VCaP (cell line): ENCODE data around the gene HIPK1.

Source experiments
- H3K27ac ChIP-seq: fragments of 450-650 bp; 2 replicates; pipeline ENCODE4 v1.5.1; 2017
- TF ChIP-seq, protein P1 (sequence below): fragments of 450-650 bp; conservative IDR thresholded peaks from 2 replicates; pipeline ENCODE4 v1.5.1; 2017; ENCODE audit warnings: mild to moderate bottlenecking, moderate library complexity

Gene HIPK1

DNA sequence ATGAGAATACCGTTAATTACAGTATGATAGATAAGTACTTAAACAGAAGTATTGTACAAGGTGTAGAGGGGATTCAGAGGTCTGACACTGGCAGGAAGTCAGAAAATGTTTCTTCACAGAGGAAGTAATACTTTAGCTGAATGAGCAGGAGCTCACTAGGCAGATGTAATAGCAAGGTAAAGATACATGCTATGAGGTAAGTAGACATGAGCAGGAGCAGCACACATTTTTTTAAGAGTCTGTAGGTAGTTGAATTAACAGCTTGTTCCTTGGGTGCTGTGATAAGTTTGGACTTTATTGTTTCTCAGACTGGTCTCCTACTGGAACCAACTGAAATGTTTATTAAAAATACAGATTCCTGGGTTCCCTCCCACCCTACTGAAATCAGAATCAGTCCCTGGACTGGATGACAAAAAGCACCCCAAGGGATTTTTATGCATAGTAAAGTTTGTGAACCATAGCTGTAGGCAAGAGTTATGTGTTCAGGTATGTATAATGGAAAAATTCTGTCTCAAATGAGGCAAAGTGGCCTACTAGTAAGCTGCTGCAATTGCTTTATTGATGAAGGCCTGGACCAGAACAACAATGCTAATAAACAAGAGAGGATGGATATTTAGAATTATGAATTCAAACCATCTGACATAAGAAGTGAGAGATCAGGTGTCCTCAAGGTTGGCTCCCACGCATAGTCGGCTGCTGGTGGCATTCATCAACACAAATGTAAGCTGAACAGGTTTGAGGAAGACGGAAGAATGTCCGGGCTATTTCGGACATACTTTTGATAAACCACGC is 25.4 kb upstream of the HIPK1 start:
- TF ChIP-seq, protein P1, sequence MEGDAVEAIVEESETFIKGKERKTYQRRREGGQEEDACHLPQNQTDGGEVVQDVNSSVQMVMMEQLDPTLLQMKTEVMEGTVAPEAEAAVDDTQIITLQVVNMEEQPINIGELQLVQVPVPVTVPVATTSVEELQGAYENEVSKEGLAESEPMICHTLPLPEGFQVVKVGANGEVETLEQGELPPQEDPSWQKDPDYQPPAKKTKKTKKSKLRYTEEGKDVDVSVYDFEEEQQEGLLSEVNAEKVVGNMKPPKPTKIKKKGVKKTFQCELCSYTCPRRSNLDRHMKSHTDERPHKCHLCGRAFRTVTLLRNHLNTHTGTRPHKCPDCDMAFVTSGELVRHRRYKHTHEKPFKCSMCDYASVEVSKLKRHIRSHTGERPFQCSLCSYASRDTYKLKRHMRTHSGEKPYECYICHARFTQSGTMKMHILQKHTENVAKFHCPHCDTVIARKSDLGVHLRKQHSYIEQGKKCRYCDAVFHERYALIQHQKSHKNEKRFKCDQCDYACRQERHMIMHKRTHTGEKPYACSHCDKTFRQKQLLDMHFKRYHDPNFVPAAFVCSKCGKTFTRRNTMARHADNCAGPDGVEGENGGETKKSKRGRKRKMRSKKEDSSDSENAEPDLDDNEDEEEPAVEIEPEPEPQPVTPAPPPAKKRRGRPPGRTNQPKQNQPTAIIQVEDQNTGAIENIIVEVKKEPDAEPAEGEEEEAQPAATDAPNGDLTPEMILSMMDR, result no peak
- peak overlapping the region; percentile 77 for H3K27ac ChIP-seq

DNA sequence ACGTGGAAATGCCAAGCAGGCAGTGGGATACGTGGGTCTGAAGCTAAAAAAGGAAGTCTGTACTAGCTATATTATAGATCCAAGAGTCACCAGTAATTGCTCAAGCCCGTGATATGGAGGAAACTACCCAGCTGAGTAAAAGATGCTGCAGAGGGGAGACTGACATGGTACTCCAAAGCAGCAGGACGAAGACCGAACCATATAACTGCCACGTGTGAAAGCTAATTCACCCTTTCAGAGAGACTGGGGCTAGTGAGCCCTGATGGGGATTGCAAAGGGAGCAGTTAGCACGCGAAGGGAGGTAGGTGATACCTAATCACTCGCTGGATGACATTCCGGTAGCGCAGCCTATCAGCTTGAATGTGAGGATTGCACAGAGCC is 24.8 kb upstream of the HIPK1 start:
- H3K27ac ChIP-seq, result peak overlapping the region; percentile 77
- TF ChIP-seq, protein P1, result no peak

DNA sequence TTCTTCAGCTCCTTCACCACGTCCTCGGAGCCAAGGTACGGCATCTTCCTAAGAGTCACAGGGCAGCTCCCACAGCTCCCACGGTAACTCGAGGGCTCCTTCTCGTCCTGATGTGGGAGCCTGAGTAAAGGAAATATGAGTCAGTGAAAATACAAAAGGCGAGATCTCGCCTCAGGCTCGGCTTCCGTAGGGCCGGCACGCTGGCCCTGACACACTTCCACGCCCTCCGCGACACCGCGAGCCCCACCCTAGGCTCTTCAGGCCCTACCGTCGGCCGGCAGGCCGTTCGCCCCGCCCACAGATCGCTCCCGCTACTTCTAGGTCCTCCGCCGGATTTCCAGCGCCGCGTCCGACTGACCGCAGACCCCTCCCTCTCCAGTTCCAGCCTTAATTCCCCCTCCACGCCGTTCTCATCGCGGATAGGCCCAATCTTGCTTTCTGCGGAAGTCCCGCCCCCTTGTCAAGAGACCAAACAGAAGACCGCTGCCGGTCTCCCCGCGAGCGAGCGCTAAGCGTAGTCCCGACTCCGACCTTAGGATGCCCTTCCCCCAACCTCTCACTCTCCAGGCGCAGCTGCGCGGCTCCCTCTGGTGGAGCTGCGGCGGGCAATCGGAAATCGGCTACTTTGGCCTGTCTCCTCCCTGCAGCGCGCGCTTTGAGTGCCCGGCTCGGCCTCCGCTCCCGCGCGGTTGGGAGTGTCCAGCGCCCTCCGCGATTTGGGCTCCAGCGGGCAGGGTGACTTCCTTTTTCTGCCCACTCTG is 24.3 kb upstream of the HIPK1 start, which contains the start of the genes AP4B1 and DCLRE1B:
Gene AP4B1 (minus strand): TSS at position 126 of the 761 bp plus-strand sequence. CDS start 82 bp downstream, at position 44.
Gene DCLRE1B (plus strand): TSS at position 653 of the 761 bp plus-strand sequence. CDS start 261 bp downstream, outside the sequence.
- TF ChIP-seq, protein P1, result peak; percentile 62
- H3K27ac ChIP-seq, result peak within 1 kb of the TSS; percentile 77

DNA sequence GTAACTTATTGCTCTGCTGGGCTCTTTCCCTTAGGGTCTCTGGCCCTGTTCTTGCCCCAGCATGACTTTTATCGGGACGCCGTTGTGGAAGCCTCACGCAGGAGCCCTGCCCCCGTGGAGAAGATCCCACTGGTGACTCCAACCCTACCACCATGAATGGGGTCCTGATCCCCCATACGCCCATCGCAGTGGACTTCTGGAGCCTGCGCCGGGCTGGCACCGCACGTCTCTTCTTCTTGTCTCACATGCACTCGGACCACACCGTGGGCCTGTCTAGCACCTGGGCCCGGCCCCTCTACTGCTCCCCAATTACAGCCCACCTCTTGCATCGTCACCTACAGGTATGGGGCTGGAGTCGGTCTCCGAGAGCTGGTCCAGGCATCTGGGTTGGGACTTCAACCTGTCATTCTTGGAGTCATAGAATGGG is 23.7 kb upstream of the HIPK1 start:
- H3K27ac ChIP-seq, result peak overlapping the region; percentile 77
- TF ChIP-seq, protein P1, result peak; percentile 12; the same call in 1 of the 2 replicates

DNA sequence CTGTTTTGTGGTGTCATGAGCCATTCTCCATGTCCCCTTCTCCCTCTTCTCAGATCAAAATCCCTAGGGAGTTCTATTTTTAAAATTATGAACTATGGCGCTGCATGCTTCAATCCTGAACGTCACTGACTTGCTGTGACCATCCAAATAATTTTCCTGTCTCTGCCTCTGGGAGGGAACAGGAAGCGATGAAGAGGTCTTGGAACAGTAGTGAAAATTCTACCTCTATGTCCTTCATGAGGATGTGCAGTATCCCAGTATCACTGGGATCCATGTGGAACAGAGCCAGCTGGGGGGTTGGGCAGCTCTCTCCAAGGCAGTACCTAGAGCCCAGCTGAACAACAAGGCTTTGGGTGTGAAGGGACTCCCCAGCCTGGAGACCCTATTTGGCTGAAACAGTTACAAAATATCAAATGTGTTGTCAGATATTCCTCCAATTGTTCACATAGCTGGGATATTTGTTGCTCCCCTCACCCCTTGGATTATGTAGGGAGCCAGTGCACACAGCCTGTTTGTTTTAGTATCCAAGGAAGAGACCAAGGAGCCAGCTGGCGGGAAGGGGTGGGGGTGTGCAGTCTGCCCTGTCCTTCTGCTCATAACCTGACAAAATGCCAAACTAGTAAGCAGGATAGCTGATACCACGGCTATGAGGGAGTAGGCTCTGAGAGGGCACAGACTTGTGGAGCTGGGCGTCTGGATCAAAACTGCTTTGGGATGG is 16.4 kb upstream of the HIPK1 start:
- TF ChIP-seq, protein P1, result no peak
- peak overlapping the region; percentile 66 for H3K27ac ChIP-seq

DNA sequence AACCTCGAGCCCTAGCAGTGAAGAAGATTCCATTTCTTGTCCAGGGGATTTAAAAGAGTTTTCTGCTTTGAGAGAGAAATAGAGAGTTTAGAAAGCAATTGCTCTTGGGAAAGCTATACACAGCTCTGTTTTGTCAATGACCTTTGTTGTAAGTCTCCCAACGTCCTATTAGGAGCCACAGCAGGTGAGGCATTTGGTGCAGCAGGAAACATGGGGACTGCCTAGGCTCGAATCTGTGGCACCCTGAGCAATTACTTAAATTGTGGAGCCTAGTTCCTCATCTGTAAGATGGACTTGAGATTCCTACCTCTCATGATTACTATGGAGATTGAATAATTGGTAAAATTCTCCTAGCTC is 15.8 kb upstream of the HIPK1 start:
- peak overlapping the region; percentile 66 for H3K27ac ChIP-seq
- TF ChIP-seq, protein P1, result no peak
